Kidney capillary endothelial cell (primary cell): ENCODE measurements around the gene KLF7.

ENCODE experiments used
- DNase-seq: peaks from one replicate; pipeline ENCODE4 v3.0.0-alpha.2; 2018; ENCODE audit warnings: low spot score

Gene KLF7

DNA sequence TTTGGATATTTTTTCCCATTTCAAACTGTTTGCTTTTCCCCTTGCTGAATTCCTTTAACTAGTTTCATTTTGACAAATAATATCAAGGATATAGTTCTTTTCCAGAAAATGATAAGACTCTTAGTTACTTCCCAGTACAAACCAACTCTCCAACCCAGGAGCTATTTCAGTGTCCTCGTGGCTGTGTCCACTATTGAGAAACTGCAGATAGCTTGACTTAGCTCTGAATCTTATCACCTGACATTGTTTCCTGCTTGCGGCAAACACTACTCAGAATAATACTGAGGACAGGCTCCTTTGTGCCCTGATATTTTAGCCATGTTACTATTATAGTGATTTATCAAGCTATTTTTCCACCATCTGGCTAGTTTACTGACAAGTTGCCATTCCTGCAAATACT, 74.6 kb downstream of the KLF7 start:
- DNase-seq, result no peak

GRCh38 chr2:207090389-207090788, 75.4 kb downstream of the KLF7 start:
- no peak for DNase-seq

- no peak for DNase-seq
Measured at GRCh38 chr2:207088839-207089238, 76.9 kb downstream of the KLF7 start.

- DNase-seq, result no peak
Measured at GRCh38 chr2:207088276-207088675, 77.5 kb downstream of the KLF7 start.

GRCh38 chr2:207087046-207087902, 78.5 kb downstream of the KLF7 start:
- no peak for DNase-seq

DNA sequence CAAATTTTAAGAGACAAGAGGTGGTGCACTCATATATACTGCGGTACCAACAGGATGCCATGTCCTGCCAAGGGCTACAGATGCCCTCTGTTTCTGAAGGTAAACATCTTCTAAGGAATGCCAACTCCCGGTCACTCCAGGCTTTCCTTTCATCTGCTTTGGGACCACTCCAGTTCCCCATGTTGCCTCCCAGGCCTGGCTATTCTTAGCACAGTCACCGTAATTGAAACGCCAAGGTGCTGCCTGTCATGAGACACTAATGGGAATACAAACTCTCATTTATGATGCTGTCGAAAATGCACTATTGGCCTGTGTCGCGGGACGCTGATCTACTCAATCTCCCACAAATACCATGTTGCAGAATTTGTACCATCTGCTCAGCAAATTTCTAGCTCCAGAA, 79.6 kb downstream of the KLF7 start:
- DNase-seq, result no peak

DNA sequence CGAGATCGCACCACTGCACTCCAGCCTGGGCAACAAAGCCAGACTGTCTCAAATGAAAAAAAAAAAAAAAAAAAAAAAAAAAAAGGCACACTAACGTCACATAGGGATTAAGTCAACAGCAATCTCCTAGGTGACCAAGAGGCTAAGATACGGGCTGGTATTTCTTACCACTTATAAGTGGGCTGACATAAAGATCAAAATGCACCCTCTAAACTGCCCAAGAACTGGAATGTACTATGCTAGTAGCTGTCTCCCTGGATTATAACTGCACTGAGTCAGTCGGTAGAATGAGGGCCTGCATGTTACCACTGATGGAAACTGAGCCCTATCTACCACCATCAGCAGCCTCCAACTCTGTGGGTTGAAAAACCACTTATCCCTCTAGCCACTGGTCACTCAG, 80.6 kb downstream of the KLF7 start:
- DNase-seq, result no peak

DNA sequence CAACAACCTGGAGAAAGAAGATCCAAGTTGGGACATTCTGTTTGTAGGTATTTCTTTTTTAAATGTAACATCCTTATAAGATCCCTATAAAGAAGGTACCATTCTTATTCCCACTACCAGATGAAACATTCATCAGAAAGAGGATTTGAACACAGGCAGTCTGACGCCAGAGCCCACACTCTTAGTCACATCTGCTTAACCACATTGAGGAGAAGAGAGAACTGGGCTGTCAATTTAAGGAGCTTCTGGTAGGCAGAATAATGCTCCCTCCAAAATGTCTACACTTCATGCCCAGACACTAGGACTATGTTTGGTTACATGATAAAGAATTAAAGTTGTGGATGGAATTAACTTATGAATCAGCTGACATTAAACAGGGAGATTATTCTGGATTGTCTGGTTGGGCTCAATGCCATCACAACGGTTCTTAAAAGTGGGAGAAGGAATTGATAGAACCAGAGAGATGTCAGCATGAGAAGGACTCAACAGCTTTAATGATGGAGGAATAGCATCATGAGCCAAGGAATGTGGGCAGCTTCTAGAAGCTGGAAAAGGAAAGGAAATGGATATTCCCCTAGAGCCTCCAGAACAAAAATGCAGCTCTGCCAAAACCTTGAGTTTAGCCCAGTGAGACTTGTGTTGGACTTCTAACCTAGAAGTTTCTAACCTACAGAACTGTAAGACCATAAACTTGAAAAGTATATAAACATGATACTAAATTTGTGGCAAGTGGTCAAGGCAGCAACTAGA, 82.2 kb downstream of the KLF7 start:
- DNase-seq, result no peak

- DNase-seq, result no peak
Measured at GRCh38 chr2:207082619-207083018, 83.1 kb downstream of the KLF7 start.

GRCh38 chr2:207078186-207078798, 87.5 kb downstream of the KLF7 start:
- DNase-seq, result no peak

GRCh38 chr2:207077266-207077665, 88.5 kb downstream of the KLF7 start:
- DNase-seq, result no peak

GRCh38 chr2:207075456-207075855, 90.3 kb downstream of the KLF7 start:
- no peak for DNase-seq

GRCh38 chr2:207073801-207074678, 91.7 kb downstream of the KLF7 start:
- DNase-seq, result peak; percentile 68

- DNase-seq, result no peak
Measured at GRCh38 chr2:207073412-207073800, 92.3 kb downstream of the KLF7 start.

GRCh38 chr2:207072571-207072970, 93.2 kb downstream of the KLF7 start:
- no peak for DNase-seq

GRCh38 chr2:207071820-207072219, 93.9 kb downstream of the KLF7 start:
- DNase-seq, result no peak

- DNase-seq, result peak; percentile 44
Measured at GRCh38 chr2:207067473-207067872, 98.3 kb downstream of the KLF7 start.

DNA sequence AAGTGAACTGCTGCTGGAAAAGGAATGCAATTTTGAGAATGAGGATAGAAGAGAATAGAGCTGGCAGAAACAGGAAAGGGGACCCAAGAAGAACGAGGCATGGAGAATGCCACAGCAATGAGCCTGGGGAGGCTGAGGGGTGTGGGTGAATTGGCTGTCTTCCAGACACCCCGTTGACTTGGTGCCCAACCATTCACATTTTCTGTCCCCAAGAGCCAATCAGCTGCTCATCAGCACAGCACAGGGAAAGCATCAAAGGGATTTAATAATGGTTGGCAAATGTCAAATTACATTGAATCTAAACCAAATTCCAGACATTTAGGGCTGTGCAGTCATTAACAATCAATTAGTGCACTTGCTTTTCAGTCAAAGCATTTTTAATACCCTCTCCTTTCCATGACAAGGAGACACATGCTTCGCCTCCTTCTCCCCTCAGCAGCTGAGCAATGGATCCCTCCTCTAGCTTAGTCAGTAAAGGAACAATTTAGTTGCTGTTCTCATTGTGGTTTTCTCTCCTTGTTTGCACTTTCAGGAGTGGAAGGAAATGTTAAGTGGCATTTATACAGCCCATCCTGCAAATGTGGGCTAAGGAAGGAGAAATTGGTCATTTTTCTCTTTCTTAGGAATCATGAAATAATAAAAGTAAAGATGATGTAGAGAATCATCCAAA, 98.8 kb downstream of the KLF7 start:
- no peak for DNase-seq

DNA sequence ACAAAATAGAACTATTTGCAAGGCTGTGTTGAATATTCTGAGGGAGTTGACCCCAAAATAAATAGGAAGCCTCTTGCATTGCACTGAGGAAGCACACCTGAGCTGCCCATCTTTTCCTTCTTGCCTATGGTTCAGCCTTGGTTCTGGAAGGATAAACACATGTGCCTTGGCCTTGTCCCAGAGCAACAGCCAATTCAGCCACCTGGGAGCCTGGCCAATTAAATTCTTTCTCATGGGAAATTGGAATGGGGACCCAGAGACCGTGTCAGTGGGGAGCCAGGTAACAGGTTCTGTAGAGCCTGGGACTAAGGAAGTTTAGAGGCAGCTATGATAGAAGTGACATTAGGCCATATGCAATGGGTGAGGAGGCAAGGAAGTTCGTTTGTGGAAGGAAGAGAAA, 99.6 kb downstream of the KLF7 start:
- DNase-seq, result no peak

DNA sequence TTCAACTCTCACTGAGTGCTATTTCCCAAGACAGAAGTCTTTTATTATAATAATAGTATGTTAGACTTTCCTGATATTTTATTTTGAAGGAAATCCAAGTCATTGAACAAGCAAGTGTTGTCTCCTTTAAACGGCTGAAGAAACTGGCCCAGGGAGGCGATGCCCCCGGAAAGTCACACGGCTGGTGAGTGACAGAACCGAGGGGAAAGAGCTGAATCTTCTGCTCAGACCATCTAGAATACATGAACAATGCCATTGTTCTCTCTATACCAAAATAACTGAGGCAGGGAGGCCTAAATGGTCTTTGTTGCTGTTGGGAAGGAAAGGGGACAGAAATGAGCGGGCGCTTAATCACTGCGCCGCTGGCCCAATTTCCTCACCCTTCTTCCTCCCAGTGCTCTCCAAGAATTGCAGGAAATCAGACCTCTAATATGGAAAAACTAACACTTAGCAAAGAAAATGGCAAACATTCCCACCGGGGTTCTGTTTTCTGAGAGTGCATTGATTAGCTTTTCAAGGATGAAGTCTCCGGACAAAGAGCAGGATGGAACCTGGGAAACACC, 101.5 kb downstream of the KLF7 start:
- peak; percentile 73 for DNase-seq

DNA sequence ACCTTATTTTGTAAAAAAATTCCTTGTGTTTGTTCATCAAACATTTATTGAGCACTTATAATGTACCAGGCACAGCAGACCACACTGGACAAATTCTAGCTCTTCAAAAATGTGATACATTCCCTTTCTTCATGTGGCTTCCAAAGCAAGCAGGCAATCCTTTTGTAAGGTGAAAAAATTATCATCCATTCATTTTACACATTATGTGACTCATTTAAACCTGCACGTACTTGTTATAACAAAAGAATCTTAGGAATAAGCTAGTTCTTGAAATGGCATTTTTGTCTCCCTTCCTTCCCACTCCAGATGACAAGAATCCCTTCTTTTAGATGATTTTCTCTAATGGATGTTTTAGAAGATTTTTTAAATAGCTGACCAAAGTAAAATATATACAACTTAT, 104.6 kb downstream of the KLF7 start:
- no peak for DNase-seq
